ENCODE results near the gene TSPAN18.

The TSPAN18 gene

GRCh38 chr11:44732564-44732963 lies 5.8 kb downstream of the TSPAN18 start:
- TF ChIP-seq CTCF (IDR thresholded peaks at IDR 0.05): no peak

GRCh38 chr11:44733877-44734276 lies 7.1 kb downstream of the TSPAN18 start:
- TF ChIP-seq CTCF (IDR thresholded peaks at IDR 0.05): no peak

- TF ChIP-seq CTCF (IDR thresholded peaks at IDR 0.05): no peak
These were observed 8.2 kb downstream of the TSPAN18 start for GRCh38 chr11:44734843-44735381.

- no peak for TF ChIP-seq CTCF (IDR thresholded peaks at IDR 0.05)
These were observed 10.0 kb downstream of the TSPAN18 start for GRCh38 chr11:44736791-44737190.

- no peak for TF ChIP-seq CTCF (IDR thresholded peaks at IDR 0.05)
These were observed 10.7 kb downstream of the TSPAN18 start for GRCh38 chr11:44737245-44738085.

- TF ChIP-seq CTCF (IDR thresholded peaks at IDR 0.05): no peak
These were observed 12.0 kb downstream of the TSPAN18 start for GRCh38 chr11:44738791-44739190.

GRCh38 chr11:44740967-44741366 lies 14.2 kb downstream of the TSPAN18 start:
- no peak for TF ChIP-seq CTCF (IDR thresholded peaks at IDR 0.05)
